Adipose tissue (tissue), 3 donors: Measurements from ENCODE around the gene GNAL. TPM values are rescaled to one million over a fixed set of nuclear protein-coding genes. Genes with fewer than 3 reads are reported as not detected.
A peak's percentile ranks its signal among the peaks of the same experiment; 100 is the strongest.
"Not testable (repeated sequence)": the region's sequence is repeated elsewhere in the genome, so short reads cannot be mapped to it uniquely, and the experiment has no call there.

ENCODE experiments used
- H3K27ac ChIP-seq: one replicate; pipeline ENCODE4 v1.5.1; 2013; ENCODE audit warnings: low read depth, low read length
- WGBS, 3 donors: extraction: QIAGEN DNeasy Blood & Tissue Kit; methylation state at CpG; one replicate each; pipeline ENCODE4 v1.1.7; 2013; 5-methylcytosine and 5-hydroxymethylcytosine counted together
- polyA plus RNA-seq, 3 donors: library from polyadenylated mRNA; stranded (reverse); fragments of 200-250 nt; gene quantifications; one replicate each; pipeline ENCODE4 v1.2.3, GENCODE V29; 2013
- donor health status: healthy with polysubstance abuse.
- donor health status: Bipolar disorder and iron deficiency.
- donor health status: healthy.

GNAL gene
- polyA plus RNA-seq, 3 donors, result 1.2 to 2.7 (median 2.4) TPM

DNA sequence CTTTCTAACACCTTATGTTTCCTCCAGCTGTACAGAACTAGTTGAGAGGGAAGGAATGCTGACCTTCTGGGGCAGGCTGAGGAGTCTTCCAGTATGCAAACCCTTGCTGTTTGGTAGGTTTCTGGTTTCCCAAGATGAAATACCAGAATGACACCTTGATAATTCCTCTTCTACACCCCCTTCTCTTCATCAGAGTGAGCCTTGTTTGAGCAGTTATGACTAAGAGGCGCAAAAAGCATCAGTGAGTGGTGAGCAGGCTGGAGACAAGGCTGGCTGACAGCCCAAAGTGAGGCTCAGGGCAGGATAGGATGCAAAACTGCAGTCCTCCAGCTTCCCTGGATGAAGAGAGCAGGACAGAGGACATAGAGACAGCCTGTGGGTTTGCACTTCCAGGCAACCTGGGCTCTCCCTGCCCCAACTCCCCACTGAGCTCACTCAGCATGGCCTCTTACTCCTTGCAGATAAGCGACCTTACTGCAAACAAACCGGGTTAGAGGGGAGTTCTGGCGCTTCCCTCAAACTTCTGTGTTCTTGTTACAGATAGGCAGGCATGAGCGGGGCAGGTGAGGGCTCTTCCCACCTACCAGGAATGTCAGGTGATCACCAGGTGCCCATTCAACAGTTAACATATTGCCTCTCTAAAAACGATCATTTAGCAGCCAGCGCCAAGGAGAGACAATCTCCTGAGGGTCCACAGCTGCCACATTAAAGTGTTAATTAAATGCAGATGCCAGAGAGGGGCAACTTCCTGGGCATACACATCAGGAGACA lies 213.6 kb downstream of the GNAL start:
- no peak overlapping the region for H3K27ac ChIP-seq
- WGBS, 3 donors, result 68 to 73% (median 70%) methylated on average over 7 of the region's 7 CpGs

DNA sequence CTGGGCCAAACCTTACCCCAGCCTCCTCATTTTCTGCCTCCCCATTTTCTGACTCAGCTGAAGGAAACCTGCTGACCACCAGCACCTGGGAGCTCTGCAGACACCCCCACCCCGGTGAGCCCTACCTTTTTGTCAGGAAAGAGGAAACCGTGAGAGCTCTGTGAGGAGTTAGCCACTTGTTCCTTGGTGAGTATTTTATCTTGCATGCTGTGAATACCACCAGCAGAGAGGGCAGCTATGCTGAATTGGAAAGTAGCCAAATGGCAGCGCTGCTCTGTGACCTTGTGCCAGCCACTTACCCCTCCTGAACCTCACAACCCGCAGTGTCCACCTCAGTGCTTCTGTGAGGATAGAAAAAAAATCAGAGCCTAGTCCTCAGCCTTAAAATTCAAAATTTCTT lies 216.5 kb downstream of the GNAL start:
- H3K27ac ChIP-seq, result no peak overlapping the region
- 36 to 87% (median 86%) methylated on average over 4 of the region's 4 CpGs for WGBS, 3 donors

DNA sequence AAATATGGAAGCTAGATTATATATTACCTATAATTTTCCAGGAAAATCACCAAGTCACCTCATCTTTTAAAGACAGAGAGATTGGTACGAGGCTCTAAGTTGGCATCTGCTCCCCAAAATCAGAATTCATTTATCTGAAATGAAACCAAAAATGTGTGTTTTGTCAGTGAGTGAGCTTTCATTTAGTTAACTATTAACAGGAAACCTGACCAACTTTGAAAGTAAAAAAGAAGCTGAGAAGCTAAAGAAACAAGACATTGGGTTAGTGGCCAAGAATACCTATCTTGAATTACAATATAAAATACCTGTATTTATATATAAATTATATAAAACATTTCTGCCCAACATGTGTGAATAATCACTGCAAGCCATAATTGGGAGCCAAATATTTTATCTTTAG lies 217.1 kb downstream of the GNAL start:
- 37 to 95% (median 90%) methylated on average over 1 of the region's 1 CpG for WGBS, 3 donors
- H3K27ac ChIP-seq, result no peak overlapping the region

DNA sequence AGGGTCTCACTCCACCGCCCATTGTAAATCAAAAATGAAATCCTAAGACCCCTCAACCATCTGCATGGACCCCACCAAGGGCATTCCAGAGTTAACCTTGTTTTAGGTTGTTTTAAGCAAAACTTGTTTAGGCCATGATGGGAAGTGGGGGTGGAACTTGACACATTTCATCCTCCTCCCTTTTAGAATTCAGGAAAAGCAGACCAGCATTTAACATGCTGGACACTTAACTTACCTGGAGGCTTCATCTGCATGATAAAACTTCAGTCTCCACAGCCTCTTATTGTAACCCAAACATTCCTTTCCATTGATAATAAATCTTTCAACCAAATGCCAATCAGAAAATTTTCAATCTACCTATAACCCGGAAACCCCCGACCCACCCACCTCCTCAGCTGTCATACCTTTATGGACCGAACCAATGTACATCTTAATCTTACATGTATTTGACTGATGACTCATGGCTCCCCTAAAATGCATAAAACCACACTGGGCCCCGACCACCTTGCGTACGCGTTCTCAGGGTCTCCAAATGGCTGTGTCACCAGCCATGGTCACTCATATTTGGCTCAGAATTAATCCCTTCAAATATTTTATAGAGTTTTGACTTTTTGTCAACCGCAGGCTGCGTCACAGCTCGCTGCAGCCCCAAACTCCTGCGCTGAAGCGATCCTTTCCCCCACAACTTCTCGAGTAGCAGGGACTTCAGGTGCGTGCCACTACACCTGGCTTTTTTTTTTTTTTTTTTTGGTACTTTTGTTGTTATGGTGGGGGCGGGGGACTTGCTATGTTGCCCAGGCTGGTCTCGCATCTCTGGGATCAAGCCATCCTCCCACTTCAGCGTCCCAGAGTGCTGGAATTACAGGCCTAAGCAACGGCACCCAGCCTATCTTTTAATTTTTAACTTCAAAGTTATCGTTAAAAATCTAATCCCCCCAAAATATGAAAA lies 218.1 kb downstream of the GNAL start:
- 66 to 73% (median 72%) methylated on average over 19 to 20 of the region's 20 CpGs for WGBS, 3 donors
- H3K27ac ChIP-seq, result no peak overlapping the region

DNA sequence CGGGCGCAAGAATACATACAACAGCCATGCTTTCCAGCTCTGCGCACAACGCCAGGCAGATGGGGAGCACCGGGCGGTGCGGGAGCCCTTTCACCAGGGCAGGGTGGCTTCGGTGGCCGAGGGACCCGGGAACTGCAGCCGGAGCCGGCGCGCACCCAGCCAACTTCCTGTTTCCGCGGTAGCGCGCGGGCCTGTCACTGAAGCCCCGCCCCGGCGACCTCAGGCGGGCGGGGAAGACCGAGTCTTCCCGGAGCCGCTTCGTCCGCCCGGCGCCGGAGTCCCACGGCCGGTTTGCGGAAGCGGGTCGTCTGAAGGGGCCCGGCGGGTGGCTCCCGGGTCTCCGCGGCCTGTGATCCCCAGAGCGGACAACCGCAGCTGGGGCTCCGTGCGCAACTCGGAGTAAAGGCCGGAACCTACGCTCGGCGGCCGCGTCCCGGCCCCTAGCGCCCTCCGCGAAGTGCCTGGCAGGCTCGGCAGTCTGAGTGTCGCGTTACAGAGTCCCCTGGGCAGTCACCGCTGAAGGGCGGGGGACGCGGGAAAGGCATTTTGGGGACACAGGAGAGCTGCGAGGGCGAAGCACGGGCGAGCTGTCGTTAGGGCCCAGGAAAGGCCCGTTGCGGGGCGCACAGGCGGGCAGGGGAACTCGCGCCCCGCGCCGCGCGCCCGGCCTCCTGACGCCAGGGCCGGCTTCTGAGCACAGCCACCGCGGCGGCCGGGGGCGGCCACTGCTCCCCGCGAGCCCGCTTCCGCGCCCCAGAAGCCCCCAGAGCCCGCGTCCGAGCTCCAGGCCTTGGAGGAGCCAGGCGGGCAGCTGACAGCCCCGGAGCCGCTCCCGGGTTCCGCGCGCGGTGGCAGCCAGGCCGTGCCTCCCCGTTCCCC lies 219.4 kb downstream of the GNAL start, which contains the start of gene MPPE1:
TSS of gene MPPE1 (minus strand) at position 136 of the 879 bp plus-strand sequence. CDS start 11,053 bp downstream, outside the sequence.
- peak within 1 kb of the TSS; percentile 100 for H3K27ac ChIP-seq
- WGBS, 3 donors, result 0 to 1% (median 0%) methylated on average over 88 to 106 of the region's 106 CpGs

DNA sequence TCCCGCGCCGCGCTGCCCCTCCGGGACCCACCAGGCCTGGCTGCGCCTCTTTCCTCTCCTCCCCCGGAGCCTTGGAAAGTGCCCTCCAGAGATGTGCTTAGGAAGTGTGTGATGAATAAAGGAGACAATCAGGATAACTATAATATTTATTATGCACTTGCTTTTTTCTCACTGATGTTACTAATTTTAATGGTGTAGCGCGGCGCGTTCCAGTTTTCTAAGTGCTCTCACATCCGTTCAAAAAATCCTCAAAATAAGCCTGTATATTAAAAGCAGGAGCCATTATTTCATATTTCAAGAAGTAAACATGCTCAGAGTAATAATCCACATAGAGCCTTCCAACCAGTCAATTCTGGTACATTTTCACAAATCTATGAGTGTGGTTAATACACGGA lies 220.0 kb downstream of the GNAL start:
- H3K27ac ChIP-seq, result peak overlapping the region; percentile 100
- 4 to 5% (median 5%) methylated on average over 8 to 13 of the region's 13 CpGs for WGBS, 3 donors

DNA sequence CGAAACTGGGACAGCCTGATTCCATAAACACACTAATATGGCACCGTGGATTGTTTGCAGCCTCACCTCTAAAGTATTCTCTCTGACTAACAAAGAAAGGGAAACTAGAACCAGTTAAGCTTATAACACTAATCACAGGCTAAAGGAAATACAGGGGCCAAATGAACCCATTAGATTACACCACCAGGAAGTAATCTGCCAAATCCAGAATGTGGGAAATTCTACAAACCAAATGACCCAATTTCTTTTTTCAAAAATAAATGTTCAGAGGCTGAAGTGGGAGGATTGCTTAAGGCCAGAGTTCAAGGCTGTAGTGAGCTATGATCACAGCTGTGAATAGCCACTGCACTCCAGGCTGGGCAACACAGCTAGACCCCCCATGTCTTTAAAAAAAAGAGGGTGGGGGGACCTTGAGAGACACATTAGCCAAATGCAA lies 220.5 kb downstream of the GNAL start:
- WGBS, 3 donors, result 34 to 39% (median 34%) methylated on average over 2 of the region's 2 CpGs
- H3K27ac ChIP-seq, result no peak overlapping the region

DNA sequence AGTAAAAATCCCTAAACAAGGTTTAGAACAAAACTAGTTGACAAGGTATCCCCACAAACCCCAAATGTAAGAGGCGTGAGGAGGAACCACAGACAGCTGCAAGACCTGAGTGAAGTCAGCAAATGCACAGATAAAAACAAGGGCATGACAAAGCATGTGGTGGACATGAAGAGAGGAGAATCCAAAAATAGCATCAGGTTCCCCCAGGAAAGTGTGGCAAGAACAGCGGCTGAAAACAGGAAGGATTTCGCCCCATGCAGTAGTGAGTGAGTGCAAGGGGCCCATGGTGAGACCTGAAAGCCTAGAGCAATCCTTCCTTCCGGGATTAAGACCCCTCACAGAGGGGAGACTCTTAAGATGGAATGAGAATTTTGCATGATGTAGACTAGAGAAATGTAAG lies 227.8 kb downstream of the GNAL start:
- not testable (repeated sequence) for H3K27ac ChIP-seq
- WGBS, 3 donors, result 47 to 51% (median 48%) methylated on average over 4 of the region's 4 CpGs

DNA sequence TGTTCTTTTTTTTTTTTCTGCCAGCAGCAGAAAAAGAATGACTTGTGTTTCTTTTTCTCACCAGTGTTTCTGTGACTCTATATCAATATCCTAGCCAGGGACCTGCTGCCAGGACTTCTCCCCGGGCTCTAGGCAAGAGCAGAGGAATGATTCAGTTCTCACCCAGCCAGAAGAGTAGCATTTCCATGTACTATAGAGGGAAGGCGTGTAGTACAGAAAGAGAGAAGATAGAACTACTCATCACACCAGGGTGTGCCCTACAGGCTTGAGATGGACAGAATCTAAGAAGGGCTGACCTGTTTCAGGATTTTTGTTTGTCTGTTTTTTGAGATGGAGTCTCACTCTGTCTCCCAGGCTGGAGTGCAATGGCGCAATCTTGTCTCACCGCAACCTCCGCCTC lies 230.5 kb downstream of the GNAL start:
- not testable (repeated sequence) for H3K27ac ChIP-seq
- 79 to 90% (median 85%) methylated on average over 5 of the region's 5 CpGs for WGBS, 3 donors

DNA sequence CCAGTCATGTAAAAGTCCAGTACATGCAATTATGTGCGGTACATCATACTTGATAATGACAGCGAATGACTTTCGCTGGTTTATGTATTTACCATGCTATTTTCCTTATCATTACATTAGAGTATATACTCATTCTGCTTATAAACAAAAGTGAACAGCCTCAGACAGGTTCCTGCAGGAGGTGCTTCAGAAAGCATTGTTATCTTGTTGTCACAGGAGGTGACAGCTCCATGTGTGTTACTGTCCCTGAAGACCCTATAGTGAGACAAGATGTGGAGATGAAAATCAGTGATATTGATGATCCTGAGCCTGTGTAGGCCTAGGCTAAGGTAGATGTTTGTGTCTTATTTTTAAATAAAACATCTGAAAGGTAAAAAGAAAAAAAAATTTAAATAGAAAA lies 234.4 kb downstream of the GNAL start:
- WGBS, 3 donors, result 87 to 98% (median 92%) methylated on average over 3 of the region's 3 CpGs
- H3K27ac ChIP-seq, result no peak overlapping the region

DNA sequence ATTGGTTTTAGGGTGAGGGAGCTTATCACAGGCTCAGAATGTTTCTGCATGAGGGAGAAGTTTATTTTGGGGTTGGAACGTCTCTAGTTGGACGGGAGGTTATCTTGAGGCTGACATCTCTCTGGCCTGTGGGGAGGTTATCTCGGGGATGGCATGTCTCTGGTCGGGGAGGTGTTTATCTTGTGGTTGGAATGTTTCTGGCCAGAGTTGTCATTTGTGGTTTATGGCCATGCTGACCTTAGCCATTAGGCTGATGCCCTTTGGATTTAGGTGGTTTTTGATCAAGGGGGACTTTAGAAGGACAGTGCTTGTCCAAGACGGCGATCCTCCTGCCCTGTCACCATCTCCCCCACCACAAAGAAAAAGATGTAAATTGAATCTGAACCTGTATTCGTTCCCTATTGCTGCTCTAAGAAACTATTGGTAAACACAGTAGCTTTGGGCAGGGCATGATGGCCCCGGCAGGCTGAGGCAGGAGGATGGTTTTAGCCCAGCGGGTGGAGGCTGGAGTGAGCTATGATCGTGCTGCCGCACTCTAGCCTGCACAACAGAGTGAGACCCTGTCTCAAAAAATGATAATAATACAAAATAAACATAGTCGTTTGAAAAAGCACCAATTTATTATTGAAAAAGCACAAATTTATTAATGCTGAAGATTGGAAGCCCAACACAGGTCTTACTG lies 236.9 kb downstream of the GNAL start:
- H3K27ac ChIP-seq, result no peak overlapping the region
- 70 to 78% (median 75%) methylated on average over 12 of the region's 12 CpGs for WGBS, 3 donors

DNA sequence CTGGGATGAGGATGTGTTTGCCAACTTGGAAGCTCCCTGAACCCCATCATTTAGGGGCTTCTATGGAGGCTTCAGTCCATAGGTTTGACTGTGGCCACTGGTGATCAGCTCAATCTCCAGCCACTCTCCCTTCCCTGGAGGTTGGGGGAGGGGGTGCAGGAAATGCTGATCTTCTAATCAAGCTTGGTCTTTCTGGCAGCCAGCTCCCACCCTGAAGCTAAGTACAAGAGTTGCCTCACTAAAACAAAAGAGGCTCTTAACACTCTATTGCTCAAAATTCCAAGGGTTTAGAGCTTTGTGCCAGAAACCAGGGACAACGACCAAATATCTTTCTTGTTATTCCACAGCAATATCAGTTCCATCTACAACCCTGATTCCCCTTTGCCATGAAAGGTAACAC lies 238.4 kb downstream of the GNAL start:
- 19 to 79% (median 75%) methylated on average over 1 of the region's 1 CpG for WGBS, 3 donors
- no peak overlapping the region for H3K27ac ChIP-seq

DNA sequence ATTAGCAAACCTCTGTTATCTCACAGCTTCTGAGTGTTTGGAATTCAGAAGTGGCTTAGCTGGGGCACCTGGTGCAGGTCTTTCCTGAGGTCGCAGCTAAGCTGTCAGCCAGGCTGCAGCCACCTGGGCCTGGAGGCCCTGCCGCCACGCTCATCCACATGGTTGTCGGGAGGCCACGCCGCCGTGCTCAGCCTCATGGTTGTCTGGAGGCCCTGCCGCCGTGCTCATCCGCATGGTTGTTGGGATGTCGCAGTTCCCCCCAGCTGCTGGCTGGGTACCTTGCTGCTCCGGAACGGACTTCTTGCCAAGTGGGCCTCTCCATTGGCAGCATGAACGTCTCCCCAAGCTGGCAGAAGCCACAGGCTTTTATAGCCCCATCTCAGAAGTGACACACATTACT lies 243.3 kb downstream of the GNAL start:
- WGBS, 3 donors, result 93 to 94% (median 93%) methylated on average over 14 of the region's 14 CpGs
- H3K27ac ChIP-seq, result no peak overlapping the region

Other genes with a start within 250 kb of the GNAL start
- gene SLC35G4, start 79.7 kb upstream of the GNAL start, polyA plus RNA-seq, result not detected
- 10 to 100 TPM; 14.3 to 46.3 (median 33.2) TPM for gene CHMP1B, start 162.1 kb downstream of the GNAL start, polyA plus RNA-seq
- gene MPPE1, start 219.1 kb downstream of the GNAL start, polyA plus RNA-seq, result 10 to 100 TPM; 23.2 to 26.5 (median 26.0) TPM